Measurements from ENCODE around the gene LMTK3.
"Not testable (repeated sequence)": the region's sequence is repeated elsewhere in the genome, so short reads cannot be mapped to it uniquely, and the experiment has no call there.

LMTK3 gene

GRCh38 chr19:48540110-48540509 lies 28.5 kb upstream of the LMTK3 start:
- DNase-seq: no peak

- DNase-seq: no peak
These were observed 28.0 kb upstream of the LMTK3 start for GRCh38 chr19:48539503-48540096.

GRCh38 chr19:48538057-48538456 lies 26.4 kb upstream of the LMTK3 start:
- DNase-seq: not testable (repeated sequence)

DNA sequence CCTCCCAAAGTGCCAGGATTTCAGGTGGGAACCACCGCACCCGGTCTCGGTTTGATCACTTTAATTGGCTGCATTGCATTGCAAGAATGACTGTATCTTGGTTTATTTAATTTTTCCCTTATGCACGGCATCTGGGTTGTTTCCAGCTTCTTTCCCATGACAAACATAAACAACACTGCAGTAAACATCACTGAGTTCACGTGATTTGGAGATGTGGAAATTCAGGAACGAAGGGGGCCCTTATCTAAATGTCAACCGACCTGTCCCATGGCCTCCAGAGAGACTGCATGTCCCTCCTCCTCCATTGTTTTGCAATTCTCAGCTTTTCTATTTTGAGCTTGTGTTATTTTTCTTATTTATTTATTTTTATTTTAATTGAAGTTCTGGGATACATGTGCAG lies 25.9 kb upstream of the LMTK3 start:
- DNase-seq: no peak

DNA sequence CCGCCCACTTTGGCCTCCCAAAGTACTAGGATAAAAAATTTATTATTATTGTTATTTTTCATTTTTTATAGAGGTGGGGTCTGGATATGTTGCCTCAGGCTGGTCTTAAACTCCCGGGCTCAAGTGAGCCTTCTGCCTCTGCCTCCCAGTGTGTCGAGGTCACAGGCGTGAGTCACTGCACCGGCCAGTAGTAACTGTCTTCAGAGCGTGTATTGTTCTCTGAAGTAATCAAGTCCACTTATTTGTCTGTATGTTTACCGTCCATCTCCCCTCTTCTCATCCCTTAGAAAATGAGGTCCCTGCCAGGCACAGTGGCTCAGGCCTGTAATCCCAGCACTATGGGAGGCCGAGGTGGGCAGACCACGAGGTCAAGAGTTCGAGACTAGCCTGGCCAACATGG lies 22.1 kb upstream of the LMTK3 start:
- DNase-seq: no peak

DNA sequence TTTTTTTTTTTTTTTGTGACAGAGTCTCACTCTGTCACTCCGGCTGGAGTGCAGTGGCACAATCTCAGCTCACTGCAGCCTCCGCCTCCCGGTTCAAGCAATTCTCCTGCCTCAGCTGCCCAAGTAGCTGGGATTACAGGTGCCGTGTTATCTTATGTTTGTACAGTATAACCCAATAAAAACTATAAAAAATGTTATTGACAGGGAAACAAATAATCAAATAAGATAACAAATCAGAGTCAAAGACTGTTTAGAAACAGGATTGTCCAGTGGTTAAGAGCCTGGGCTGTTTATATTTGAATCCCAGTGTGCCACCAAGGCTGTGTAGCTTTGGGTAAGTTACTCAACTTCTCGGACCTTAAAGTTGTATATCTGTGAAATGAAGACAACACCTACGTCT lies 19.1 kb upstream of the LMTK3 start:
- DNase-seq: no peak

DNA sequence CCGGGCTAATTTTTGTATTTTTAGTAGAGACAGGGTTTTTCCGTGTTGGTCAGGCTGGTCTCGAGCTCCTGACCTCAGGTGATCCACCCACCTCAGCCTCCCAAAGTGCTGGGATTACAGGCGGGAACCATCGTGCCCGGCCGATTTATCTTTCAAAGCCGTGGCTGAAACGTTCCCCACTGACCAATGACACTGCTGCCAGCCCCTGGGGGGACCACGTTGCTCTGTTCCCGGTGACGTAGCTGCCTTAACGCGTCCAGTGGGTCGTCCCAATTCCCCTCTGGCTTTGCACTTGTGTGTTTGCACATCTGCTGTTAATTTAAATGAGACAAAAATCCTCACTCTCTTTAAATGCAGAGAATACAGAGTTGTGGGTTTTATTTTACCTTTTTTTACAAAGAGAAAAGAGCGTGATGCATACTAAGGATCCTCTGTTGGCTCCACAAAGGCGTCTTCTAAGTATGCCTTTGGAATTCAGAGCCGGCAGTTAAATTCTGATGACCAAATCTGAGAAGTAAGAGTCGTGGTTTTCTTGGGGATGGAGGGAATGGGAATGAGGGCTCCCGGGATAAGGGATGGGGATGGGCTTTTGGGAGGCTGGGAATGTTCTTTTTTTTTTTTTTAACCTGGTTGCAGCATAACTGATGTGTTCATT lies 18.6 kb upstream of the LMTK3 start:
- no peak for DNase-seq

DNA sequence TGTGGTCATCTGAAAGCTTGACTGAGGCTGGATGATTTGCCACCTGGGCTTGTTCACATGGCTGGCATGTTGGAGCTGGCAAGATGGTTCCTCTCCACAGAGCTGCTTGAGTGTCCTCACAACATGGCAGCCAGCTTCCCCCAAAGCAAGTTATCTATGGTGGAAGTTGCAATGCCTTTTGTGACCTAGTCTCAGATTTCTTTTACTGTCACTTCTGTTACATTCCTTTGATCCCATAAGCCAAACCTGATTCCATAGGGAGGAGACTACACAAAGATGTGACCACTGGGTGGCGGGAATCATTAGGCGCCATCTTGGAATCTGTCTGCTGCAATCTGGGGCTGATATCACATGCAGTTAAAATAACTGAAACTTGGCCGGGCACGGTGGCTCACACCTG lies 17.5 kb upstream of the LMTK3 start:
- DNase-seq: no peak

- DNase-seq: no peak
These were observed 13.1 kb upstream of the LMTK3 start for GRCh38 chr19:48524732-48525131.

- no peak for DNase-seq
These were observed 12.6 kb upstream of the LMTK3 start for GRCh38 chr19:48524221-48524620.

DNA sequence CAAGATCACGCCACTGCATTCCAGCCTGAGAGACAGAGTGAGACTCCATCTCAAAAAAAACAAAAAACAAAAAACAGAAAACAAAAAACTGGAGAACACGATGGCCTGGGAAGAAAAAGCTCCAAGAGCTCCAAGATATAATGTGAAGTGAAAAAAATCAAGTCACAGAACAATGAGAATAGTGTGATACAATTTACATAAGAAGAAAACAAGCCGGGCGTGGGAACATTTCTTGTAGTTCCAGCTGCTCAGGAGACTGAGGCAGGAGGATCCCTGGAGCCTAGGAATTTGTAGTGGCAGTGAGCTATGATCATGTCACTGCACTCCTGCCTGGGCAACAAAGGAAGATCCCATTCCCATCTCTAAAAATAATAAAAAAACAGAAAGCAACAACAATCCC lies 8.5 kb upstream of the LMTK3 start:
- no peak for DNase-seq

DNA sequence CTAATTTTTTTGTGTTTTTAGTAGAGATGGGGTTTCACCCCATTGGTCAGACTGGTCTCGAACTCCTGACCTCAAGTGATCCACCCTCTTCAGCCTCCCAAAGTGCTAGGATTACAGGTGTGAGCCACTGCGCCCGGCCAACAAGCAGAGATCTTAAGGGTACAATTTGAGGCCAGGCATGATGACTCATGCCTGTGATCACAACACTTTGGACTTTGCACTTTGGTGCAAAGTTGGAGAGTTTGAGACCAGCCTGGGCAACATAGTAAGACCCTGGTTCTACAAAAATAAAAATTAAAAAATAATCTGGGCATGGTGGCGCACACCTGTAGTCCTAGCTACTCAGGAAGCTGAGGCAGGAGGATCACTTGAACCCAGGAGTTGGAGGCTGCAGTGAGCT lies 7.8 kb upstream of the LMTK3 start:
- DNase-seq: not testable (repeated sequence)

GRCh38 chr19:48518207-48518606 lies 6.6 kb upstream of the LMTK3 start:
- no peak for DNase-seq

DNA sequence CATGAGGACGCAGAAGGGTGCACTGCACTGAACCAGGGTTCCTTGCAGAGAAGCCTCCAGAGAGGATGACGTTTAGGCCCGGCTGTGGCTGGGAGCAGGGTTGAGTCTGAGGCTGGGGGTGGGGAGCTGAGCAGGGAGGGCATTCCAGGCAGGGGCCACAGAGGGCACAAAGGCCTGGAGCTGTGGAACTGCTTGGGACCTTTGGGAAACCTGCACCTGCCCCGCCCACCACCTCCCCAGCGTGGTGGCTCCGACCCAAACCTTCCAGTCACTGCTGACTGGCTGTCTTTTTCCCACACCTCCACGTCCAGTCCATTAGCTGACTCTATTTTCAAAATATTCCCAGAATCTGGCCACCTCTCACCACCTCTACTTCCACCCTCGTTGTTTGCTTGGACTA lies 4.9 kb upstream of the LMTK3 start:
- no peak for DNase-seq

- no peak for DNase-seq
These were observed 2.5 kb upstream of the LMTK3 start for GRCh38 chr19:48514123-48514458.

DNA sequence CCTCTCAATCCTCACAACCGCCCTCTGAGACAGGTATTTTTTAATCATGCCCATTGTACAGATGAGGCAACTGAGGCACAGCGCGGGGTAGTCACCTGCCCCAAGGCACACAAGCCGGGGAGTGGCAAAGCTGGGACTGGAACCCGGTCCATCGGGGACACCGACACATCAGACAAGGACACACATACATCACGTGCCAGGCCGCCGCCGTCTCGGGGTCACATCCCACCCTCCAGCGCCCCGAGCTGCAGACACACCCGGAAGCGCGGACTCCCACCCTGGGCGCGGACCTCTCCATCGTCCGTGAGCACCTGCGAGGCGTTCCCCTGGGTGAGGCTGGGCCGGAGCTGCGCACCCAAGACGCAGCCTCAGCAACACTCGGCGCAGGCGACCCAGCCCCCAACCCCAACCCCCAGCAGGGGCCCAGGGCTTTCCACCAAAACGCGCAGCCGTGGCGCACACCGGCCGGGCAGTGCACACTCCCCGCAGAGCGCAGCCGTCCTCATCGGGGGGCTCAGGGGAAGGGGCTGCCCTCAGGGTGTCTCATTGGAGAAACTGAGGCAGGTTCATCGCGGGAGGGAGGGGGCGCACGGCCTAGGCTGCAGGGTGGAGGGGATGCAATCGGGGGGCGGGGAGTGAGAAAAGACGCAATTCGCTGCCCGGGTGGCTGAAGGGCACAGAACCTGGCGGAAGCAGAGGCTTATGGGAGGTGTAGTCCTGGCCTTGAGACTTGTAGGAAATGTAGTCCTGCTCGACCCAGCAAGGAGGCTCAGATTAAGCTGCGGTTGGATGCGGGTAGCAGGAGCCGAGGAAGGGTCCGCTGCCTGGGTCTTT lies 1.9 kb upstream of the LMTK3 start:
- DNase-seq: peak; percentile 67

GRCh38 chr19:48512504-48513288 lies 1.1 kb upstream of the LMTK3 start:
- no peak for DNase-seq

- no peak for DNase-seq
These were observed 309 bp downstream of the LMTK3 start for GRCh38 chr19:48511321-48511731.

GRCh38 chr19:48510421-48511268 lies 990 bp downstream of the LMTK3 start:
- DNase-seq: peak; percentile 69 to 75

- DNase-seq: no peak
These were observed 2.0 kb downstream of the LMTK3 start for GRCh38 chr19:48509467-48510194.

GRCh38 chr19:48508729-48509411 lies 2.8 kb downstream of the LMTK3 start:
- no peak for DNase-seq
